OCI-LY3 (cell line): Measurements from ENCODE around the gene MLH3.

Source experiments
- CTCF ChIP-seq: fragments of 200-600, 300-600 bp; sonication (generic); IDR thresholded peaks from 2 replicates; pipeline ENCODE4 v1.5.1; 2014; ENCODE audit warnings: antibody characterized with exemption, low read length, low read depth
- EZH2phosphoT487 ChIP-seq: fragments of 200-600 bp; shearing (Covaris generic); IDR thresholded peaks from 2 replicates; pipeline ENCODE4 v1.6.1; 2018; ENCODE audit warnings: antibody characterized with exemption, mixed run types, low read depth

GRCh38 chr14:75096959-75097358 lies 45.7 kb upstream of the MLH3 start:
- TF ChIP-seq CTCF, result no peak
- no peak for TF ChIP-seq EZH2phosphoT487
